SK-N-SH (cell line): Measurements from ENCODE around the gene DDX24. TPM values are rescaled to one million over a fixed set of nuclear protein-coding genes. Genes with fewer than 3 reads are reported as not detected.

Experiments used
- CTCF ChIA-PET: fragments of 300-600, 350-600 bp; formaldehyde crosslinking; extraction: SDS; loops from one replicate; lab custom pipeline; 2021; lab: Yijun Ruan, JAX
- POLR2A ChIA-PET: fragments of 350-600 bp; sonication (Branson Sonifier 250); formaldehyde crosslinking; extraction: SDS; loops from one replicate; lab custom pipeline; 2020; ENCODE audit warnings: antibody characterized with exemption, inconsistent platforms; lab: Yijun Ruan, JAX
- DNase-seq: peaks from one replicate; pipeline ENCODE4 v3.0.0; 2012
- H2AFZ ChIP-seq: fragments of 200-600 bp; sonication (generic); 2 replicates; pipeline ENCODE4 v1.8.1; 2016; ENCODE audit warnings: antibody characterized with exemption, mild to moderate bottlenecking, low read depth
- H3F3A ChIP-seq: fragments of 200-600 bp; sonication (generic); replicated peaks from 2 replicates; pipeline ENCODE3; 2016; ENCODE audit warnings: antibody characterized with exemption, mild to moderate bottlenecking; ENCODE audit not compliant: insufficient read depth
- H3K27ac ChIP-seq, 2 experiments: fragments of 200-500 bp in 1 of 2; fragments of 200-600 bp in 1 of 2; sonication (Bioruptor generic) in 1 of 2; sonication (generic), shearing (Covaris generic) in 1 of 2; 2 replicates each; pipeline versions ENCODE4 v1.5.1 to v1.6.1; 2014 to 2016; ENCODE audit warnings: low read depth in 2 of 2, inconsistent platforms in 1 of 2, low read length in 1 of 2, mild to moderate bottlenecking in 1 of 2, mixed read lengths in 1 of 2
- H3K27me3 ChIP-seq: fragments of 200-600 bp; sonication (generic), shearing (Covaris generic); 2 replicates; pipeline ENCODE4 v1.6.1; 2016; ENCODE audit warnings: mixed run types; ENCODE audit not compliant: insufficient read depth
- H3K36me3 ChIP-seq, 2 experiments: fragments of 200-500 bp in 1 of 2; fragments of 200-600 bp in 1 of 2; sonication (Bioruptor generic) in 1 of 2; sonication (generic) in 1 of 2; replicated peaks in 1 of 2; 2 replicates each; pipeline versions ENCODE3 to v1.5.1; 2014 to 2016; ENCODE audit warnings: low read length in 1 of 2, mild to moderate bottlenecking in 1 of 2; ENCODE audit not compliant: insufficient read depth in 2 of 2, control insufficient read depth in 1 of 2
- H3K4me1 ChIP-seq, 2 experiments: fragments of 200-500 bp in 1 of 2; fragments of 200-600 bp in 1 of 2; sonication (Bioruptor generic) in 1 of 2; sonication (generic), shearing (Covaris generic) in 1 of 2; 2 replicates each; pipeline versions ENCODE4 v1.5.1 to v1.6.1; 2014 to 2016; ENCODE audit warnings: low read depth in 1 of 2, low read length in 1 of 2, mixed run types in 1 of 2; ENCODE audit not compliant: insufficient read depth in 2 of 2, control insufficient read depth in 1 of 2
- H3K4me2 ChIP-seq: fragments of 200-600 bp; sonication (generic), shearing (Covaris generic); 2 replicates; pipeline ENCODE4 v1.6.1; 2017; ENCODE audit warnings: mixed run types
- H3K4me3 ChIP-seq, 2 experiments: fragments of 200-500 bp in 1 of 2; fragments of 200-600 bp in 1 of 2; sonication (Bioruptor generic) in 1 of 2; sonication (generic), shearing (Covaris generic) in 1 of 2; 2 replicates each; pipeline versions ENCODE4 v1.5.1 to v1.8.1; 2014 to 2016; ENCODE audit warnings: low read depth in 2 of 2, inconsistent platforms in 1 of 2, low read length in 1 of 2, mild to moderate bottlenecking in 1 of 2, mixed read lengths in 1 of 2, moderate library complexity in 1 of 2
- H3K79me2 ChIP-seq: fragments of 200-600 bp; sonication (generic); 2 replicates; pipeline ENCODE4 v1.8.1; 2017; ENCODE audit warnings: mild to moderate bottlenecking; ENCODE audit not compliant: insufficient read depth
- H3K9ac ChIP-seq: fragments of 200-600 bp; sonication (generic); 2 replicates; pipeline ENCODE4 v1.6.1; 2017; ENCODE audit warnings: mixed run types
- H3K9me2 ChIP-seq: fragments of 200-600 bp; sonication (generic); 2 replicates; pipeline ENCODE4 v1.6.1; 2017; ENCODE audit warnings: mixed run types
- H3K9me3 ChIP-seq: fragments of 200-600 bp; sonication (generic); 2 replicates; pipeline ENCODE4 v1.6.1; 2017; ENCODE audit warnings: mixed run types, mild to moderate bottlenecking, moderate library complexity
- H4K20me1 ChIP-seq: fragments of 200-600 bp; sonication (generic); 2 replicates; pipeline ENCODE4 v1.6.1; 2017; ENCODE audit warnings: mild to moderate bottlenecking, mixed run types; ENCODE audit not compliant: insufficient read depth
- ELF1 ChIP-seq: IDR thresholded peaks from 2 replicates; pipeline ENCODE4 v1.4.0; 2012
- EP300 ChIP-seq, 2 experiments: IDR thresholded peaks; 2 replicates each; pipeline versions ENCODE4 v1.4.0 to v1.6.1; 2012; ENCODE audit warnings: borderline replicate concordance in 1 of 2, low read depth in 1 of 2, low read length in 1 of 2
- FOSL2 ChIP-seq: IDR thresholded peaks from 2 replicates; pipeline ENCODE4 v1.4.0; 2012; ENCODE audit warnings: low read depth, mild to moderate bottlenecking, moderate library complexity, borderline replicate concordance
- FOXJ3 ChIP-seq: sonication (generic); formaldehyde crosslinking; IDR thresholded peaks from 2 replicates; pipeline ENCODE4 v1.5.1; 2020; ENCODE audit warnings: mild to moderate bottlenecking, missing genetic modification reagents
- GABPA ChIP-seq: IDR thresholded peaks from 2 replicates; pipeline ENCODE4 v1.4.0; 2012; ENCODE audit warnings: low read depth, mild to moderate bottlenecking
- GATA2 ChIP-seq: sonication (generic); formaldehyde crosslinking; IDR thresholded peaks from 2 replicates; pipeline ENCODE4 v1.5.0; 2020; ENCODE audit warnings: mild to moderate bottlenecking, missing genetic modification reagents
- MEF2A ChIP-seq: IDR thresholded peaks from 2 replicates; pipeline ENCODE4 v1.4.0; 2012; ENCODE audit warnings: low read depth, borderline replicate concordance
- RAD21 ChIP-seq: IDR thresholded peaks from 2 replicates; pipeline ENCODE4 v1.6.1; 2012; ENCODE audit warnings: mild to moderate bottlenecking, low read length
- RCOR1 ChIP-seq: fragments of 150-350 bp; IDR thresholded peaks from 2 replicates; pipeline ENCODE4 v1.6.1; 2017; ENCODE audit warnings: antibody characterized with exemption, low read length
- RFX5 ChIP-seq: IDR thresholded peaks from 2 replicates; pipeline ENCODE4 v1.6.1; 2012; ENCODE audit warnings: mild to moderate bottlenecking, improper control_type of control experiment, low read length
- RXRA ChIP-seq: IDR thresholded peaks from 2 replicates; pipeline ENCODE4 v1.4.0; 2012; ENCODE audit warnings: low read depth, mild to moderate bottlenecking, borderline replicate concordance
- SMC3 ChIP-seq: IDR thresholded peaks from 2 replicates; pipeline ENCODE4 v1.6.1; 2012; ENCODE audit warnings: low read depth, low read length, improper control_type of control experiment
- TEAD4 ChIP-seq: IDR thresholded peaks from 2 replicates; pipeline ENCODE4 v1.4.0; 2012; ENCODE audit warnings: mild to moderate bottlenecking, borderline replicate concordance; ENCODE audit not compliant: insufficient read depth
- WGBS: methylation state at CpG from one replicate; pipeline ENCODE4 v1.1.6; 2017; ENCODE audit warnings: low lambda C conversion rate; 5-methylcytosine and 5-hydroxymethylcytosine counted together
- polyA plus RNA-seq, 3 experiments: library from polyadenylated mRNA; depleted of rRNA; stranded (reverse); fragments of >200 nt; gene quantifications; 2 replicates each; pipeline ENCODE4 v1.2.3, GENCODE V29; 2012
- TF ChIP-seq, protein P1 (sequence below): fragments of 200-600 bp; sonication (generic); IDR thresholded peaks from 2 replicates; pipeline ENCODE4 v1.6.1; 2017; ENCODE audit warnings: antibody characterized with exemption, mild to moderate bottlenecking, moderate library complexity
- TF ChIP-seq, protein P2 (sequence below): IDR thresholded peaks from 2 replicates; pipeline ENCODE4 v1.4.0; 2012; ENCODE audit warnings: low read depth
- TF ChIP-seq, protein P3 (sequence below): fragments of 150-350 bp; IDR thresholded peaks from 2 replicates; pipeline ENCODE4 v1.6.1; 2017; ENCODE audit warnings: antibody characterized with exemption, low read length, low read depth, borderline replicate concordance
- TF ChIP-seq, protein P4 (sequence below): fragments of 150-350 bp; IDR thresholded peaks from 2 replicates; pipeline ENCODE4 v1.6.1; 2016; ENCODE audit warnings: mild to moderate bottlenecking, low read depth, low read length
- TF ChIP-seq, protein P5 (sequence below): IDR thresholded peaks from 2 replicates; pipeline ENCODE4 v1.4.0; 2012; ENCODE audit warnings: low read depth, borderline replicate concordance
- TF ChIP-seq, protein P6 (sequence below): IDR thresholded peaks from 2 replicates; pipeline ENCODE4; 2012

Gene DDX24
- polyA plus RNA-seq, 1 of the 3 experiments (the other 2 are of a cell fraction), result 108 TPM

DNA sequence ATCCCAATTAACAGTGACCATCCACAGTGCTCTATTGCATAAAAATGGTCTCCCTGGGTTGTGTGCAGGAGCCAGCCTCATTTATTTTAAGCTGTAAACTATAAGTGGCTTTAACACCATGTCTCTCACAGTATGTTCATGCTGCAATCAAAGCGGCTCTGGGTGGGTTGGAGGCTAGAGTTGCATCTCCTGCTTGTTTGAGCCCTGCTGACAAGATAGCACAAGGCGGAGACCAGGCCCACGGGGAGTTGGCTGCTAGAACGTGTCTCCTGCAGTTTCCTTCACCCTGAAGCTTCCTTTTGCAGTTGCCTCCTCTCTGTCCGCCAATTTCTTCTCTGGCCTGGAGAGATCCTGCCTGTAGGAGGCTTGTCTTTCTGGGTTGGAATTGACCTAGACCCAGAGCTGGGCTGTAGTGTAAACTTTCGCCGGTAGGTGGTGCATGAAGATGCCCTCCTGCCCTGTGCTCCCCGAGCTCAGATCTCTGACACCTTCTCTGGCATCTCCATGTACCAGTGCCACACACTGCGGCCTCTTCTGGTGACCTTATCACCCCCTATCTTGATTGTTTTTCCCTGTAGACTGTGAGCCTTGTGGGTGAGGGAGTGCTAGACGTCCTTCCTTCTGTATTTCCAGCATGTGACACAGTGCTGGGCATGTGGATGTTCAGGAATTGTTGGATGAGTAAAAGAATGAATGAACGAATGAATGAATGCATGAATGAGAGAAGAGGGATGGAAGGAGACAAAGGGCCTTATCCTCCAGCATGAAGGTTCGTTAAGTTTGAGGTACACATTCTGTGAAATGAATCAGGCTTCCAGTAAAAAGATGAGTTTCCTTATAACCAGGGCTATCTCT, 44.5 kb downstream of the DDX24 start:
- WGBS, result 28% methylated on average over 11 of the region's 12 CpGs
- ChIA-PET CTCF (interaction anchor here (0.6 to 10.8 kb wide), 40 partner anchors 7 to 664 kb away, joined by 3 to 132 read pairs (median 5); partner anchors contain the start of genes CCDC197, IFI27, IFI27L2 and OTUB2), POLR2A (no interaction called here)
- Histone ChIP-seq H3K9me2 (no peaks in the 10 kb centered on the region), H3K4me2 (no peak overlapping the region), H3K79me2 (no peaks in the 10 kb centered on the region), H3K27ac (no peak overlapping the region), H3K36me3 (no peaks in the 10 kb centered on the region), H3K4me1 (peaks cover 0 to 14% of the 10 kb centered on the region in 2 experiments; a peak in 1 of 4 replicates), H2AFZ (no peak overlapping the region), H3F3A (no peaks in the 10 kb centered on the region), H3K4me3 (no peak overlapping the region), H3K9ac (no peak overlapping the region), H4K20me1 (no peaks in the 10 kb centered on the region), H3K9me3 (no peaks in the 10 kb centered on the region), H3K27me3 (no peaks in the 10 kb centered on the region)
- TF ChIP-seq FOSL2 (no peak), RAD21 (peak; percentile 74), RCOR1 (peak; percentile 26; the same call in 1 of the 2 replicates), SMC3 (peak; percentile 86), RFX5 (no peak), EP300 (IDR thresholded peaks at IDR 0.05; ENCODE audit: borderline replicate concordance in 1 of 2, low read depth in 1 of 2, low read length in 1 of 2) (no peak)
- TF ChIP-seq, protein P1, sequence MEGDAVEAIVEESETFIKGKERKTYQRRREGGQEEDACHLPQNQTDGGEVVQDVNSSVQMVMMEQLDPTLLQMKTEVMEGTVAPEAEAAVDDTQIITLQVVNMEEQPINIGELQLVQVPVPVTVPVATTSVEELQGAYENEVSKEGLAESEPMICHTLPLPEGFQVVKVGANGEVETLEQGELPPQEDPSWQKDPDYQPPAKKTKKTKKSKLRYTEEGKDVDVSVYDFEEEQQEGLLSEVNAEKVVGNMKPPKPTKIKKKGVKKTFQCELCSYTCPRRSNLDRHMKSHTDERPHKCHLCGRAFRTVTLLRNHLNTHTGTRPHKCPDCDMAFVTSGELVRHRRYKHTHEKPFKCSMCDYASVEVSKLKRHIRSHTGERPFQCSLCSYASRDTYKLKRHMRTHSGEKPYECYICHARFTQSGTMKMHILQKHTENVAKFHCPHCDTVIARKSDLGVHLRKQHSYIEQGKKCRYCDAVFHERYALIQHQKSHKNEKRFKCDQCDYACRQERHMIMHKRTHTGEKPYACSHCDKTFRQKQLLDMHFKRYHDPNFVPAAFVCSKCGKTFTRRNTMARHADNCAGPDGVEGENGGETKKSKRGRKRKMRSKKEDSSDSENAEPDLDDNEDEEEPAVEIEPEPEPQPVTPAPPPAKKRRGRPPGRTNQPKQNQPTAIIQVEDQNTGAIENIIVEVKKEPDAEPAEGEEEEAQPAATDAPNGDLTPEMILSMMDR, result peak; percentile 78
- TF ChIP-seq, protein P2, sequence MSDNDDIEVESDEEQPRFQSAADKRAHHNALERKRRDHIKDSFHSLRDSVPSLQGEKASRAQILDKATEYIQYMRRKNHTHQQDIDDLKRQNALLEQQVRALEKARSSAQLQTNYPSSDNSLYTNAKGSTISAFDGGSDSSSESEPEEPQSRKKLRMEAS, result no peak
- TF ChIP-seq, protein P3, sequence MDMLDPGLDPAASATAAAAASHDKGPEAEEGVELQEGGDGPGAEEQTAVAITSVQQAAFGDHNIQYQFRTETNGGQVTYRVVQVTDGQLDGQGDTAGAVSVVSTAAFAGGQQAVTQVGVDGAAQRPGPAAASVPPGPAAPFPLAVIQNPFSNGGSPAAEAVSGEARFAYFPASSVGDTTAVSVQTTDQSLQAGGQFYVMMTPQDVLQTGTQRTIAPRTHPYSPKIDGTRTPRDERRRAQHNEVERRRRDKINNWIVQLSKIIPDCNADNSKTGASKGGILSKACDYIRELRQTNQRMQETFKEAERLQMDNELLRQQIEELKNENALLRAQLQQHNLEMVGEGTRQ, result no peak
- peak; percentile 80 for DNase-seq

DNA sequence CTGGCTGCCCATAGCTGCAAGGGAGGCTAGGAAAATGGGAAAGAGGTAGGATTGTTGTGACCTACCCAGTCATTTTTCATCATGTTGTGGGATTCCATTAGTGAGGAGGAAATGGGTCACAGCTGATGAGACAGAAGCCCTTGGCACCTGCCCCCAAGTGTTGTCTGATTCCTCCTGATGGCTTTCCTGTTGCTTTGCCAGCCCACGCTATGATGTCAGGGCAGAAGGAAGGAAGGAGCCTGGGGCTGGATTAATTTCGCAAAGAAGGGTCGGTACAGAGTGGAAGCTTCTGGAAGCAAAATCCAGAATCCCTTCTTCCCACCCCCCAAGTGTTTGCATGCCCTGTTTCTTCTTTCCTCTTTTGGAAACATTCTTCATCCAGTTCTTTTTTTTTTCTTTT, 46.1 kb downstream of the DDX24 start:
- Histone ChIP-seq H3F3A (no peaks in the 10 kb centered on the region), H3K4me2 (no peak overlapping the region), H3K9me2 (no peaks in the 10 kb centered on the region), H3K27ac (no peak overlapping the region), H4K20me1 (no peaks in the 10 kb centered on the region), H3K4me3 (no peak overlapping the region), H3K36me3 (no peaks in the 10 kb centered on the region), H3K9ac (no peak overlapping the region), H3K79me2 (no peaks in the 10 kb centered on the region), H3K27me3 (no peaks in the 10 kb centered on the region), H3K4me1 (peaks cover 0 to 15% of the 10 kb centered on the region in 2 experiments; a peak in 1 of 4 replicates), H3K9me3 (no peaks in the 10 kb centered on the region), H2AFZ (no peak overlapping the region)
- WGBS, result 89% methylated on average over 3 of the region's 3 CpGs
- ChIA-PET CTCF (interaction anchor here (1.2 to 10.8 kb wide), 11 partner anchors 9 to 145 kb away, joined by 3 to 132 read pairs (median 11); partner anchors contain the start of genes IFI27L2 and PPP4R4), POLR2A (no interaction called here)
- no peak for DNase-seq
- TF ChIP-seq FOXJ3, result no peak
- TF ChIP-seq ELF1, result no peak
- TF ChIP-seq, protein P4, sequence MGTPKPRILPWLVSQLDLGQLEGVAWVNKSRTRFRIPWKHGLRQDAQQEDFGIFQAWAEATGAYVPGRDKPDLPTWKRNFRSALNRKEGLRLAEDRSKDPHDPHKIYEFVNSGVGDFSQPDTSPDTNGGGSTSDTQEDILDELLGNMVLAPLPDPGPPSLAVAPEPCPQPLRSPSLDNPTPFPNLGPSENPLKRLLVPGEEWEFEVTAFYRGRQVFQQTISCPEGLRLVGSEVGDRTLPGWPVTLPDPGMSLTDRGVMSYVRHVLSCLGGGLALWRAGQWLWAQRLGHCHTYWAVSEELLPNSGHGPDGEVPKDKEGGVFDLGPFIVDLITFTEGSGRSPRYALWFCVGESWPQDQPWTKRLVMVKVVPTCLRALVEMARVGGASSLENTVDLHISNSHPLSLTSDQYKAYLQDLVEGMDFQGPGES, result no peak
- TF ChIP-seq GATA2, result no peak
- TF ChIP-seq MEF2A, result no peak
- TF ChIP-seq, protein P5, sequence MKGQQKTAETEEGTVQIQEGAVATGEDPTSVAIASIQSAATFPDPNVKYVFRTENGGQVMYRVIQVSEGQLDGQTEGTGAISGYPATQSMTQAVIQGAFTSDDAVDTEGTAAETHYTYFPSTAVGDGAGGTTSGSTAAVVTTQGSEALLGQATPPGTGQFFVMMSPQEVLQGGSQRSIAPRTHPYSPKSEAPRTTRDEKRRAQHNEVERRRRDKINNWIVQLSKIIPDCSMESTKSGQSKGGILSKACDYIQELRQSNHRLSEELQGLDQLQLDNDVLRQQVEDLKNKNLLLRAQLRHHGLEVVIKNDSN, result no peak
- TF ChIP-seq, protein P6, sequence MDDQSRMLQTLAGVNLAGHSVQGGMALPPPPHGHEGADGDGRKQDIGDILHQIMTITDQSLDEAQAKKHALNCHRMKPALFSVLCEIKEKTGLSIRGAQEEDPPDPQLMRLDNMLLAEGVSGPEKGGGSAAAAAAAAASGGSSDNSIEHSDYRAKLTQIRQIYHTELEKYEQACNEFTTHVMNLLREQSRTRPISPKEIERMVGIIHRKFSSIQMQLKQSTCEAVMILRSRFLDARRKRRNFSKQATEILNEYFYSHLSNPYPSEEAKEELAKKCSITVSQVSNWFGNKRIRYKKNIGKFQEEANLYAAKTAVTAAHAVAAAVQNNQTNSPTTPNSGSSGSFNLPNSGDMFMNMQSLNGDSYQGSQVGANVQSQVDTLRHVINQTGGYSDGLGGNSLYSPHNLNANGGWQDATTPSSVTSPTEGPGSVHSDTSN, result no peak
- no peak for TF ChIP-seq TEAD4
- no peak for TF ChIP-seq RXRA
- no peak for TF ChIP-seq GABPA
- TF ChIP-seq SMC3, result no peak
- TF ChIP-seq EP300 (IDR thresholded peaks at IDR 0.05; ENCODE audit: borderline replicate concordance in 1 of 2, low read depth in 1 of 2, low read length in 1 of 2), result no peak
